Smooth muscle cell (in vitro differentiated cells): ENCODE data around the gene BBS9. TPM values are rescaled to one million over a fixed set of nuclear protein-coding genes. Genes with fewer than 3 reads are reported as not detected.

ENCODE experiments used
- DNase-seq: peaks from one replicate; lab custom pipeline; 2025; ENCODE audit not compliant: unreplicated experiment; lab: John Stamatoyannopoulos, UW
- H2AFZ ChIP-seq: fragments of 200-600 bp; sonication (generic); 2 replicates; pipeline ENCODE4 v1.6.0; 2016; ENCODE audit warnings: antibody characterized with exemption, low read depth, mild to moderate bottlenecking
- H3F3A ChIP-seq: fragments of 200-600 bp; sonication (generic); 2 replicates; pipeline ENCODE4 v1.6.0; 2017; ENCODE audit warnings: antibody characterized with exemption, low read depth
- H3K27ac ChIP-seq: fragments of 200-600 bp; sonication (generic); 2 replicates; pipeline ENCODE4 v1.5.1; 2016; ENCODE audit warnings: low read depth, mild to moderate bottlenecking
- H3K27me3 ChIP-seq: fragments of 200-600 bp; sonication (generic); 2 replicates; pipeline ENCODE4 v1.6.1; 2016; ENCODE audit warnings: low read depth, mild to moderate bottlenecking
- H3K36me3 ChIP-seq: fragments of 200-600 bp; sonication (generic); 2 replicates; pipeline ENCODE4 v1.5.1; 2016; ENCODE audit warnings: low read depth
- H3K4me1 ChIP-seq: fragments of 200-600 bp; sonication (generic); 2 replicates; pipeline ENCODE4 v1.5.1; 2016; ENCODE audit warnings: low read depth
- H3K4me2 ChIP-seq: fragments of 200-600 bp; sonication (generic); 2 replicates; pipeline ENCODE4 v1.6.0; 2016; ENCODE audit warnings: mild to moderate bottlenecking
- H3K4me3 ChIP-seq: fragments of 200-600 bp; sonication (generic); 2 replicates; pipeline ENCODE4 v1.5.1; 2016; ENCODE audit warnings: mild to moderate bottlenecking
- H3K79me2 ChIP-seq: fragments of 200-600 bp; sonication (generic); 2 replicates; pipeline ENCODE4 v1.6.0; 2016; ENCODE audit warnings: low read depth, mild to moderate bottlenecking
- H3K9ac ChIP-seq: fragments of 200-600 bp; sonication (generic); 2 replicates; pipeline ENCODE4 v1.6.0; 2016; ENCODE audit warnings: low read depth
- H3K9me3 ChIP-seq: fragments of 200-600 bp; sonication (generic); replicated peaks from 2 replicates; pipeline ENCODE4 v1.5.1; 2016; ENCODE audit warnings: low read depth
- H4K20me1 ChIP-seq: fragments of 200-600 bp; sonication (generic); 2 replicates; pipeline ENCODE4 v1.6.0; 2016; ENCODE audit warnings: low read depth
- WGBS: methylation state at CpG from one replicate; pipeline ENCODE4 v1.1.7; 2016; ENCODE audit warnings: low lambda C conversion rate; 5-methylcytosine and 5-hydroxymethylcytosine counted together
- polyA plus RNA-seq: library from polyadenylated mRNA; unstranded; fragments of >200 nt; fragmentation: Nextera tagmentation; extraction: Ambion mirVana; gene quantifications from 2 replicates; pipeline ENCODE4 v1.2.1, GENCODE V29; 2016
- total RNA-seq: library from RNA; depleted of rRNA; stranded (reverse); fragments of >200 nt; gene quantifications from 2 replicates; pipeline ENCODE4 v1.2.3, GENCODE V29; 2014
- TF ChIP-seq, protein P1 (sequence below): fragments of 200-600 bp; sonication (generic); IDR thresholded peaks from 2 replicates; pipeline ENCODE4 v1.5.1; 2017; ENCODE audit warnings: borderline replicate concordance, mild to moderate bottlenecking, antibody characterized with exemption; ENCODE audit not compliant: insufficient read depth, poor library complexity, severe bottlenecking

BBS9 gene
- total and polyA plus RNA-seq, 2 experiments from 2014 or later: 12.8 to 19.6 TPM

DNA sequence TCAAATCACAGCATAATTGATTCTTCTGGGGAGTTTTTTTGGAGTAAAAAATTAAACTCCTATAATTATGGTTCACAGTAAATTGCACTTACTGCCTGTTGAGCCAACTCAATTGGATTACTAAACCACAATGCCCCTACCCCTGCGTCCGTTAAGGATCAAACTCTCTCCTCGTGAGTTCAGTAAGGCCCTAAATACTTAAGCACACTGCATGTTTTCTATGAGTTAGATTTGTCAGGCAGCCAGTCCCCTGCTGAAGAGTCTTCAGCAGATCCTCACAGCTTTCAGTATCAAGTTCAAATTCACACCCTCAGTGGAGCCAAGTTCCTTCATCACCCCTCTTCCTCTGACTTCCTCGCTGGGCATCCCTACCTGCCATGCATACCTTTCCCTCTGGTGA is 501.0 kb downstream of the BBS9 start:
- H3K9ac ChIP-seq: no peak overlapping the region
- no peaks in the 10 kb centered on the region for H4K20me1 ChIP-seq
- no peaks in the 10 kb centered on the region for H3F3A ChIP-seq
- H3K27me3 ChIP-seq: no peaks in the 10 kb centered on the region
- H3K4me3 ChIP-seq: no peak overlapping the region
- H3K36me3 ChIP-seq: no peaks in the 10 kb centered on the region
- 84% methylated on average over 4 of the region's 4 CpGs for WGBS
- no peak overlapping the region for H2AFZ ChIP-seq
- H3K4me1 ChIP-seq: peaks cover 33% of the 10 kb centered on the region
- H3K27ac ChIP-seq: no peak overlapping the region
- no peaks in the 10 kb centered on the region for H3K9me3 ChIP-seq
- no peak for DNase-seq
- H3K4me2 ChIP-seq: no peak overlapping the region
- H3K79me2 ChIP-seq: no peaks in the 10 kb centered on the region
- TF ChIP-seq, protein P1, sequence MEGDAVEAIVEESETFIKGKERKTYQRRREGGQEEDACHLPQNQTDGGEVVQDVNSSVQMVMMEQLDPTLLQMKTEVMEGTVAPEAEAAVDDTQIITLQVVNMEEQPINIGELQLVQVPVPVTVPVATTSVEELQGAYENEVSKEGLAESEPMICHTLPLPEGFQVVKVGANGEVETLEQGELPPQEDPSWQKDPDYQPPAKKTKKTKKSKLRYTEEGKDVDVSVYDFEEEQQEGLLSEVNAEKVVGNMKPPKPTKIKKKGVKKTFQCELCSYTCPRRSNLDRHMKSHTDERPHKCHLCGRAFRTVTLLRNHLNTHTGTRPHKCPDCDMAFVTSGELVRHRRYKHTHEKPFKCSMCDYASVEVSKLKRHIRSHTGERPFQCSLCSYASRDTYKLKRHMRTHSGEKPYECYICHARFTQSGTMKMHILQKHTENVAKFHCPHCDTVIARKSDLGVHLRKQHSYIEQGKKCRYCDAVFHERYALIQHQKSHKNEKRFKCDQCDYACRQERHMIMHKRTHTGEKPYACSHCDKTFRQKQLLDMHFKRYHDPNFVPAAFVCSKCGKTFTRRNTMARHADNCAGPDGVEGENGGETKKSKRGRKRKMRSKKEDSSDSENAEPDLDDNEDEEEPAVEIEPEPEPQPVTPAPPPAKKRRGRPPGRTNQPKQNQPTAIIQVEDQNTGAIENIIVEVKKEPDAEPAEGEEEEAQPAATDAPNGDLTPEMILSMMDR: no peak

DNA sequence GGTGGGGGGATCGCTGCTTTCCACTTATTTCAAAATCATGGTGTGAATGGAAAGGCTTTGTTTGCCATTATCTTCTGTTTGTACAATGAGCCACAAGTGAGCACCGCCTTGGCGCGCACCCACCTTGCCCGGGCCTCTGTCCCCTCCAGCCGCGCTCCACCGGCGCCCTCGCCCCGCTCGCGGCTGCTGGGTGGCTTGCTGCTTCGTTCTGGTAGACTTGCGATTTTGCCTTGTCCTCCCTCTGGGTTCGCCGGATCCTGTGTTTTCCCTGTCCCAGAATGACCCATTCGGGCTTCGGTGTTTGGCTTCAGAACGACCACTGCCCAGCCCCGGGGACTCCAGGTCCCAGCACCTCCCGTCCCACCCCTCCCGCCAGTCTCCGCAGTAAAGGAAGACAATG is 503.0 kb downstream of the BBS9 start:
- WGBS: 98% methylated on average over 24 of the region's 24 CpGs
- no peak overlapping the region for H3K9ac ChIP-seq
- no peaks in the 10 kb centered on the region for H3K27me3 ChIP-seq
- TF ChIP-seq, protein P1: no peak
- no peaks in the 10 kb centered on the region for H3F3A ChIP-seq
- no peaks in the 10 kb centered on the region for H3K9me3 ChIP-seq
- H4K20me1 ChIP-seq: no peaks in the 10 kb centered on the region
- no peak overlapping the region for H3K4me2 ChIP-seq
- no peaks in the 10 kb centered on the region for H3K79me2 ChIP-seq
- peaks cover 33% of the 10 kb centered on the region for H3K4me1 ChIP-seq
- no peak overlapping the region for H3K27ac ChIP-seq
- no peak for DNase-seq
- H3K4me3 ChIP-seq: no peak overlapping the region
- H3K36me3 ChIP-seq: no peaks in the 10 kb centered on the region
- no peak overlapping the region for H2AFZ ChIP-seq

DNA sequence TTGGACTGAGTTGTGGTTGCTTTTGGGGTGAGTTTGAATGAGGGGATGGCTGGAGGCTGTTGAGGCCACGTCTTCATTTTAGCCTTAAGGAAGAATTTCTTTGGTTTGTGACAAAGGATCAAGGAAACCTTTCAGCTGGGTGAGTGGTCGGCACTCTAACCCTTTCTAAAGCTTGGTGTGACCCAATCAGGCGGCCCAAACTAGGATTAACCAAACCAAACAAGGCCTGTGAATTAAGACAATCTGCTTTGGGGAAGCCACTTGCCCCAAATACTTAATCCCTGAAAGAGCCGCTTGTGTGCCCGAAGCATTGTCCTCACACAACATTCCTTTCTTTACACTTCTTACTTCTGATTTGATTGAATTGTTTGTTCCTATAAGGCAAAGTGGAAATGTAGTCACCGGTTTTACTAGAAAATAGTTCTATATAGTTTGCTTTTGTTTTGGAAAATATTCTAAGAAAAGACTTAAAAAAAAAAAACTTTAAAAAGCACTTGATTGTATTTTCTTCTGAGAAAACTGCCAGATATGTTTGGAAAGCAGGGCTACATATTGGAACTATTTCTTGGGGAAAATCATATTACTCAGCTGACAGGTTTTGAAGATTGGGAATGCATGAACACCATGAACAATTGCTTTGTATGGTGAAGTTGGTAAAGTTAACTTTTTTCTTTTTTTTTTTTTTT is 503.6 kb downstream of the BBS9 start:
- H3K27me3 ChIP-seq: no peaks in the 10 kb centered on the region
- no peak overlapping the region for H3K4me2 ChIP-seq
- peaks cover 33% of the 10 kb centered on the region for H3K4me1 ChIP-seq
- no peak overlapping the region for H2AFZ ChIP-seq
- TF ChIP-seq, protein P1: no peak
- H3K4me3 ChIP-seq: no peak overlapping the region
- no peaks in the 10 kb centered on the region for H3K36me3 ChIP-seq
- 94% methylated on average over 6 of the region's 6 CpGs for WGBS
- no peak for DNase-seq
- no peak overlapping the region for H3K27ac ChIP-seq
- H3K79me2 ChIP-seq: no peaks in the 10 kb centered on the region
- no peaks in the 10 kb centered on the region for H3F3A ChIP-seq
- no peaks in the 10 kb centered on the region for H4K20me1 ChIP-seq
- no peak overlapping the region for H3K9ac ChIP-seq
- H3K9me3 ChIP-seq: no peaks in the 10 kb centered on the region

DNA sequence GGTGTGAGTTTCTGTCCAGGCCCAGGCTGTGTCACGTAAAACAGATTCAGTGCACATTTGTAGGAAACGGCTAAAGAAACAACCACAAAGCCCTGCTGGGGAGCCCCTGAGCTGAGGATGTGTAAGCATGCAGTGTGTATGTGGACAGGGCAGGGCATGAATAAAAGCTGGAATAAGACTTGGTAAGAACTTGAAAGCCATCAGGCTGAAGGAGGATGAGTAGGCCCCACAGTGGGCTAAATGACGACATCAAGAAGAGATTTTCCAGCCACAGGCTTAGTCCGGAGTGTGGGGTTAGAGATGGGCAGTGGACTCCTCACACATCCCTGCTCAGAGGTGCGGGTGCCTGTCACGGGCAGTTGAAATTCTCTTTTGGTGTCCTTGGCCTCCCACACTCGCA is 505.2 kb downstream of the BBS9 start:
- no peaks in the 10 kb centered on the region for H3F3A ChIP-seq
- no peak overlapping the region for H3K27ac ChIP-seq
- H3K9me3 ChIP-seq: no peaks in the 10 kb centered on the region
- WGBS: 64% methylated on average over 7 of the region's 7 CpGs
- no peak for DNase-seq
- H3K36me3 ChIP-seq: no peaks in the 10 kb centered on the region
- H3K4me3 ChIP-seq: no peak overlapping the region
- peaks cover 33% of the 10 kb centered on the region for H3K4me1 ChIP-seq
- no peaks in the 10 kb centered on the region for H4K20me1 ChIP-seq
- H3K79me2 ChIP-seq: no peaks in the 10 kb centered on the region
- no peak overlapping the region for H3K9ac ChIP-seq
- H2AFZ ChIP-seq: no peak overlapping the region
- TF ChIP-seq, protein P1: no peak
- no peak overlapping the region for H3K4me2 ChIP-seq
- no peaks in the 10 kb centered on the region for H3K27me3 ChIP-seq
